Heart left ventricle (tissue), 16 donors: Measurements from ENCODE around the gene FAM199X. TPM values are rescaled to one million over a fixed set of nuclear protein-coding genes. Genes with fewer than 3 reads are reported as not detected.

Experiments used
- ATAC-seq, 4 donors: fragments of 200-7000 bp; cut with Tn5 transposase; one replicate each; pipeline ENCODE4 v1.9.1; 2020 to 2022; ENCODE audit warnings: moderate library complexity in 4 of 4, mild to moderate bottlenecking in 3 of 4, moderate number of reproducible peaks in 1 of 4
- DNase-seq, 5 donors: peaks; one replicate each; pipeline ENCODE4 v3.0.0-alpha.2; 2020
- H3K27ac ChIP-seq, 12 donors: fragments of 200-600 bp; sonication (generic) in 4 of 12; one replicate each; pipeline versions ENCODE4 v1.5.0 to v1.8.0; 2016 to 2022; ENCODE audit warnings: mild to moderate bottlenecking in 2 of 12
- H3K27me3 ChIP-seq, 9 donors: fragments of 200-600 bp; sonication (generic) in 2 of 9; one replicate each; pipeline versions ENCODE4 v1.5.1 to v1.8.0; 2016 to 2022; ENCODE audit warnings: mild to moderate bottlenecking in 3 of 9
- H3K36me3 ChIP-seq, 9 donors: fragments of 200-600 bp; sonication (generic) in 2 of 9; one replicate each; pipeline versions ENCODE4 v1.5.0 to v1.8.0; 2018 to 2022; ENCODE audit warnings: mild to moderate bottlenecking in 2 of 9
- H3K4me1 ChIP-seq, 12 donors: fragments of 200-600 bp; sonication (generic) in 4 of 12; one replicate each; pipeline versions ENCODE4 v1.5.0 to v1.8.0; 2016 to 2022; ENCODE audit warnings: mild to moderate bottlenecking in 3 of 12
- H3K4me3 ChIP-seq, 12 donors: fragments of 200-600 bp; sonication (generic) in 4 of 12; one replicate each; pipeline versions ENCODE4 v1.5.0 to v1.8.0; 2017 to 2022; ENCODE audit warnings: mild to moderate bottlenecking in 9 of 12, moderate library complexity in 4 of 12
- H3K9me3 ChIP-seq, 12 donors: fragments of 200-600 bp; sonication (generic) in 4 of 12; one replicate each; pipeline versions ENCODE4 v1.5.0 to v1.8.0; 2016 to 2022; ENCODE audit warnings: mild to moderate bottlenecking in 1 of 12
- CTCF ChIP-seq, 12 donors: fragments of 200-600 bp; sonication (generic) in 4 of 12; IDR thresholded peaks; one replicate each; pipeline versions ENCODE4 v1.5.0 to v1.8.0; 2018 to 2022; ENCODE audit warnings: antibody characterized with exemption in 12 of 12, mild to moderate bottlenecking in 5 of 12
- POLR2A ChIP-seq, 2 donors: fragments of 450-650 bp; IDR thresholded peaks; one replicate each; pipeline ENCODE4 v1.6.1; 2017; ENCODE audit warnings: antibody characterized with exemption in 2 of 2, mild to moderate bottlenecking in 2 of 2, moderate library complexity in 2 of 2
- WGBS, 4 donors: extraction: QIAGEN DNeasy Blood & Tissue Kit in 2 of 4; methylation state at CpG; one replicate each; pipeline versions ENCODE4 v1.1.5 to v1.1.7; 2013 to 2018; 5-methylcytosine and 5-hydroxymethylcytosine counted together
- intact Hi-C, 10 donors: fragments of 100-400 bp; cut with DNase I; formaldehyde crosslinking; loops; one replicate each; pipeline versions ENCODE4 v1.11.1 to v1.14.2; 2022
- polyA plus RNA-seq, 2 donors: library from polyadenylated mRNA; stranded (reverse); fragments of 200-250 nt; gene quantifications; one replicate each; pipeline ENCODE4 v1.2.3, GENCODE V29; 2013
- total RNA-seq, 9 donors: library from RNA; depleted of rRNA in 2 of 9; stranded (reverse); fragments of >200 nt in 2 of 9; fragmentation: NEBNext Ultra II Directional in 3 of 9; extraction: Animal tissue kit (Norgen Biotek cat#: 25700) in 3 of 9; gene quantifications; one replicate each; pipeline versions ENCODE4 v1.1.0 to v1.2.4, GENCODE V29; 2016 to 2023
- donor health status: ischemic (EF 13 %, LVEDD 7.1; RV severe dilation, severe dysfunction).
- donor health status: healthy with polysubstance abuse.
- donor health status: DM: no; HTN: yes; CAD: no.
- donor health status: DM: no; HTN: no; CAD: no.
- donor health status: ischemic (EF 25% LVEDD 6.9; RV normal size, moderate dysfunction).
- donor health status: ischemic (EF 25% LVEDD 5.7; RV mildly dilated, moderate dysfunction).
- donor health status: healthy.
- donor health status: DM: yes; HTN: yes; CAD: no.
- donor health status: ischemic (EF 35%, LVEDD 5.7; RV mildly dilated, moderate dysfunction).
- donor health status: nonischemic (EF 11% LVEDD 7.7; RV severe dilation, severe dysfunction).
- donor health status: DM: yes; HTN: yes; CAD: no.
- donor health status: PGD.
- donor health status: ischemic (EF 29% LVEDD 5.4; RV normal size, mild dysfunction).
- donor health status: nonischemic (EF 23%, LVEDD 6.1; RV moderate dilation, normal function).

FAM199X gene
- total and polyA plus RNA-seq, 11 donors = 5.0 to 13.9 (median 11.0) TPM

GRCh38 chrX:104172121-104172520, 5.9 kb downstream of the FAM199X start:
- 66 to 81% (median 73%) methylated on average over 6 of the region's 6 CpGs for WGBS, 4 donors
- Histone ChIP-seq H3K36me3 (peaks cover 0 to 18% (median 11%) of the 10 kb centered on the region in 9 donors), H3K4me1 (peaks cover 0 to 24% (median 8%) of the 10 kb centered on the region in 12 donors), H3K9me3 (no peaks in the 10 kb centered on the region), H3K4me3 (no peak overlapping the region), H3K27ac (no peak overlapping the region), H3K27me3 (peaks cover 0 to 5% (median 0%) of the 10 kb centered on the region in 9 donors)
- TF ChIP-seq POLR2A (IDR thresholded peaks at IDR 0.05) (no peak), CTCF (IDR thresholded peaks at IDR 0.05) (no peak)
- DNase-seq = no peak
- no peak for ATAC-seq
- intact Hi-C loops = no loop called here

- Histone ChIP-seq H3K27ac (no peak overlapping the region), H3K36me3 (peaks cover 0 to 23% (median 11%) of the 10 kb centered on the region in 9 donors), H3K9me3 (no peaks in the 10 kb centered on the region), H3K27me3 (peaks cover 0 to 5% (median 0%) of the 10 kb centered on the region in 9 donors), H3K4me1 (peaks cover 0 to 19% (median 6%) of the 10 kb centered on the region in 12 donors), H3K4me3 (no peak overlapping the region)
- DNase-seq (no peak), ATAC-seq (no peak)
- intact Hi-C loops = no loop called here
- TF ChIP-seq CTCF (IDR thresholded peaks at IDR 0.05) = no peak
- TF ChIP-seq POLR2A (IDR thresholded peaks at IDR 0.05) = no peak
- 72 to 88% (median 82%) methylated on average over 2 of the region's 2 CpGs for WGBS, 4 donors
Measured at GRCh38 chrX:104172788-104173187, 6.5 kb downstream of the FAM199X start.

GRCh38 chrX:104173841-104174240, 7.6 kb downstream of the FAM199X start:
- Histone ChIP-seq H3K27me3 (peaks cover 0 to 5% (median 0%) of the 10 kb centered on the region in 9 donors), H3K27ac (no peak overlapping the region), H3K4me1 (peaks cover 0 to 10% (median 0%) of the 10 kb centered on the region in 12 donors), H3K4me3 (no peak overlapping the region), H3K9me3 (peaks cover 0 to 8% (median 0%) of the 10 kb centered on the region in 12 donors), H3K36me3 (peaks cover 0 to 33% (median 11%) of the 10 kb centered on the region in 9 donors)
- 76 to 99% (median 90%) methylated on average over 6 of the region's 6 CpGs for WGBS, 4 donors
- TF ChIP-seq POLR2A (IDR thresholded peaks at IDR 0.05) (no peak), CTCF (IDR thresholded peaks at IDR 0.05) (no peak)
- intact Hi-C loops = no loop called here
- DNase-seq (no peak), ATAC-seq (no peak)

- H3K27me3 ChIP-seq = peaks cover 0 to 11% (median 0%) of the 10 kb centered on the region in 9 donors
- intact Hi-C loops = no loop called here
- H3K36me3 ChIP-seq = peaks cover 0 to 53% (median 28%) of the 10 kb centered on the region in 9 donors
- WGBS, 4 donors = 83 to 99% (median 96%) methylated on average over 4 of the region's 4 CpGs
- ATAC-seq (no peak), DNase-seq (no peak)
- peaks cover 0 to 4% (median 0%) of the 10 kb centered on the region in 12 donors for H3K9me3 ChIP-seq
- no peak overlapping the region for H3K4me3 ChIP-seq
- no peak overlapping the region for H3K27ac ChIP-seq
- no peak for TF ChIP-seq CTCF (IDR thresholded peaks at IDR 0.05)
- no peak for TF ChIP-seq POLR2A (IDR thresholded peaks at IDR 0.05)
- peaks cover 0 to 4% (median 0%) of the 10 kb centered on the region in 12 donors for H3K4me1 ChIP-seq
Measured at GRCh38 chrX:104183685-104184084, 17.4 kb downstream of the FAM199X start.
